Right ventricle myocardium inferior (tissue), 1 donor: ENCODE data around the gene SLC38A10. TPM values are rescaled to one million over a fixed set of nuclear protein-coding genes. Genes with fewer than 3 reads are reported as not detected.

Experiments used
- ATAC-seq: fragments of 200-7000 bp; cut with Tn5 transposase; one replicate; pipeline ENCODE4 v1.9.1; 2020; ENCODE audit warnings: mild to moderate bottlenecking, moderate library complexity
- DNase-seq: peaks from one replicate; pipeline ENCODE4 v3.0.0; 2021; ENCODE audit errors: missing footprints
- intact Hi-C: fragments of 100-400 bp; cut with DNase I; formaldehyde crosslinking; loops from one replicate; pipeline ENCODE4 v1.11.0; 2022
- total RNA-seq: library from RNA; stranded (reverse); fragmentation: NEBNext Ultra II Directional; extraction: Animal tissue kit (Norgen Biotek cat#: 25700); gene quantifications from one replicate; pipeline ENCODE4 v1.2.1, GENCODE V29; 2021
- donor health status: DM: no; HTN: yes; CAD: no; lungs with severe emphysema.

The SLC38A10 gene
- total RNA-seq, 1 donor from 2014 or later = 44.6 TPM

GRCh38 chr17:81270279-81270678, 24.8 kb downstream of the SLC38A10 start:
- intact Hi-C loops = no loop called here
- DNase-seq (no peak), ATAC-seq (no peak)

GRCh38 chr17:81267390-81268067, 27.6 kb downstream of the SLC38A10 start:
- ATAC-seq (no peak), DNase-seq (peak; percentile 30)
- intact Hi-C loops = no loop called here

- intact Hi-C loops = no loop called here
- DNase-seq = peak; percentile 37
- no peak for ATAC-seq
Measured at GRCh38 chr17:81265576-81265975, 29.5 kb downstream of the SLC38A10 start.

- no peak for ATAC-seq
- DNase-seq = peak; percentile 22
- intact Hi-C loops = no loop called here
Measured at GRCh38 chr17:81264640-81265039, 30.5 kb downstream of the SLC38A10 start.

GRCh38 chr17:81263371-81264181, 31.5 kb downstream of the SLC38A10 start:
- intact Hi-C loops = no loop called here
- DNase-seq = peak; percentile 50
- ATAC-seq = no peak

GRCh38 chr17:81261582-81262336, 33.3 kb downstream of the SLC38A10 start:
- DNase-seq = peak; percentile 42
- intact Hi-C loops = no loop called here
- ATAC-seq = no peak

- DNase-seq (peak; percentile 57), ATAC-seq (no peak)
- intact Hi-C loops = no loop called here
Measured at GRCh38 chr17:81261096-81261495, 34.0 kb downstream of the SLC38A10 start.

- intact Hi-C loops = no loop called here
- ATAC-seq = no peak
- DNase-seq = peak; percentile 32
Measured at GRCh38 chr17:81260641-81261040, 34.5 kb downstream of the SLC38A10 start.

- intact Hi-C loops = no loop called here
- no peak for ATAC-seq
Measured at GRCh38 chr17:81260171-81260570, 34.9 kb downstream of the SLC38A10 start.

GRCh38 chr17:81259058-81259605, 36.0 kb downstream of the SLC38A10 start:
- intact Hi-C loops = loop anchor here (5.0 kb wide), 1 partner anchor 33 kb away; no protein-coding TSS in a partner anchor
- DNase-seq (peak; percentile 48), ATAC-seq (no peak)

More at GRCh38 chr17:81260171-81260570, 34.9 kb downstream of the SLC38A10 start:
- peak; percentile 52 for DNase-seq

- peak; percentile 53 for DNase-seq
- intact Hi-C loops = loop anchor here (5.0 kb wide), 1 partner anchor 34 kb away; no protein-coding TSS in a partner anchor
Measured at GRCh38 chr17:81258292-81258691, 36.8 kb downstream of the SLC38A10 start.

GRCh38 chr17:81257533-81257932, 37.6 kb downstream of the SLC38A10 start:
- peak; percentile 34 for DNase-seq
- no peak for ATAC-seq
- intact Hi-C loops = loop anchor here (5.0 kb wide), 1 partner anchor 35 kb away; no protein-coding TSS in a partner anchor

More at GRCh38 chr17:81258292-81258691, 36.8 kb downstream of the SLC38A10 start:
- no peak for ATAC-seq

- intact Hi-C loops = loop anchor here (5.0 kb wide), 1 partner anchor 36 kb away; no protein-coding TSS in a partner anchor
- ATAC-seq (no peak), DNase-seq (peak; percentile 42)
Measured at GRCh38 chr17:81256616-81257015, 38.5 kb downstream of the SLC38A10 start.

GRCh38 chr17:81254955-81255717, 40.0 kb downstream of the SLC38A10 start:
- peak; percentile 92 for DNase-seq
- intact Hi-C loops = loop anchor here (1.0 to 5.0 kb wide), 5 partner anchors 37 to 346 kb away; no protein-coding TSS in a partner anchor
- peak; percentile 86 for ATAC-seq

- DNase-seq = peak; percentile 82
- ATAC-seq = peak; percentile 51
- intact Hi-C loops = loop anchor here (2.0 to 5.0 kb wide), 3 partner anchors 149 to 347 kb away; no protein-coding TSS in a partner anchor
Measured at GRCh38 chr17:81253358-81254131, 41.6 kb downstream of the SLC38A10 start.

GRCh38 chr17:81252987-81253329, 42.1 kb downstream of the SLC38A10 start:
- DNase-seq (peak; percentile 69), ATAC-seq (no peak)
- intact Hi-C loops = loop anchor here (5.0 kb wide), 2 partner anchors 149 to 284 kb away; no protein-coding TSS in a partner anchor
